CD4-positive, alpha-beta T cell (primary cell): Measurements from ENCODE around the gene GNAO1. TPM values are rescaled to one million over a fixed set of nuclear protein-coding genes. Genes with fewer than 3 reads are reported as not detected.

Experiments
- ATAC-seq: fragments of 200-7000 bp; cut with Tn5 transposase; one replicate; pipeline ENCODE4 v1.10.0; 2022; ENCODE audit warnings: mild to moderate bottlenecking; ENCODE audit not compliant: poor library complexity
- CTCF ChIA-PET: fragments of 350-600 bp; sonication (Branson Sonifier 250); formaldehyde crosslinking; loops from one replicate; lab custom pipeline; 2021; ENCODE audit warnings: antibody characterized with exemption, inconsistent platforms; lab: Charles Lee
- POLR2A ChIA-PET: fragments of 350-600 bp; sonication (Branson Sonifier 250); formaldehyde crosslinking; loops from one replicate; lab custom pipeline; 2021; ENCODE audit warnings: antibody characterized with exemption, inconsistent platforms; lab: Charles Lee
- DNase-seq, 14 experiments: peaks; one replicate each; pipeline ENCODE4 v3.0.0-alpha.2; 2013 to 2020; ENCODE audit warnings: mixed read lengths in 2 of 14
- H3K27ac ChIP-seq, 2 donors: one replicate each; pipeline versions ENCODE4 v1.5.1 to v1.7.0; 2013; ENCODE audit warnings: low read length in 2 of 2, low read depth in 1 of 2, mild to moderate bottlenecking in 1 of 2
- H3K27me3 ChIP-seq, 2 experiments: 1 replicate in 1 of 2; 2 replicates in 1 of 2; pipeline versions ENCODE4 v1.6.1 to v1.7.0; 2013; ENCODE audit warnings: low read length in 2 of 2, control low read depth in 1 of 2, mild to moderate bottlenecking in 1 of 2, moderate library complexity in 1 of 2; ENCODE audit not compliant: insufficient read depth in 2 of 2, control insufficient read depth in 1 of 2
- H3K36me3 ChIP-seq: one replicate; pipeline ENCODE4 v1.6.1; 2013; ENCODE audit warnings: low read length, control low read depth; ENCODE audit not compliant: insufficient read depth
- H3K4me1 ChIP-seq: one replicate; pipeline ENCODE4 v1.6.1; 2013; ENCODE audit warnings: low read length, control low read depth; ENCODE audit not compliant: insufficient read depth
- H3K4me3 ChIP-seq: one replicate; pipeline ENCODE4 v1.5.1; 2013; ENCODE audit warnings: mild to moderate bottlenecking, low read length, moderate library complexity
- H3K9me3 ChIP-seq, 2 experiments: 1 replicate in 1 of 2; 2 replicates in 1 of 2; pipeline versions ENCODE4 v1.6.1 to v1.7.0; 2013; ENCODE audit warnings: low read length in 2 of 2, mild to moderate bottlenecking in 2 of 2, control low read depth in 1 of 2, moderate library complexity in 1 of 2; ENCODE audit not compliant: control insufficient read depth in 1 of 2, insufficient read depth in 1 of 2
- H3K27ac Mint-ChIP-seq: one replicate; pipeline ENCODE4 v1.8.0; 2020; ENCODE audit warnings: mixed read lengths
- H3K27me3 Mint-ChIP-seq: one replicate; pipeline ENCODE4 v1.8.0; 2021; ENCODE audit warnings: mixed read lengths
- H3K36me3 Mint-ChIP-seq: one replicate; pipeline ENCODE4 v1.8.0; 2021; ENCODE audit warnings: low read depth, mixed read lengths
- H3K4me1 Mint-ChIP-seq: one replicate; pipeline ENCODE4 v1.8.0; 2021; ENCODE audit warnings: low read depth, mixed read lengths
- H3K4me3 Mint-ChIP-seq: one replicate; pipeline ENCODE4 v1.8.0; 2020; ENCODE audit warnings: mild to moderate bottlenecking, mixed read lengths
- H3K9me3 Mint-ChIP-seq: one replicate; pipeline ENCODE4 v1.8.0; 2020; ENCODE audit warnings: mixed read lengths
- CTCF ChIP-seq: fragments of 200-600 bp; IDR thresholded peaks from one replicate; pipeline ENCODE4 v1.8.0; 2022; ENCODE audit warnings: antibody characterized with exemption, mild to moderate bottlenecking
- intact Hi-C, 2 experiments: fragments of 100-400 bp; cut with DNase I in 1 of 2; cut with micrococcal nuclease in 1 of 2; formaldehyde crosslinking; loops; one replicate each; pipeline versions ENCODE4 v1.15.1 to v1.9.0; 2023 to 2025; cut with DNase I, micrococcal nuclease
- total RNA-seq, 174 experiments: library from RNA in 2 of 174; stranded (reverse) in 2 of 174; gene quantifications; one replicate each; pipeline ENCODE4 v1.2.3 and lab custom pipeline; 2021 to 2026

Gene GNAO1
- total RNA-seq, 2 experiments from 2014 or later: 7.3 to 7.9 TPM

GRCh38 chr16:56370875-56371659 is 179.8 kb downstream of the GNAO1 start:
- Histone ChIP-seq H3K4me3 (no peak overlapping the region), H3K36me3 (peaks cover 44% of the 10 kb centered on the region), H3K27ac (no peak overlapping the region), H3K4me1 (peaks cover 16% of the 10 kb centered on the region), H3K27me3 (no peaks in the 10 kb centered on the region), H3K9me3 (no peaks in the 10 kb centered on the region)
- ChIA-PET POLR2A (interaction anchor here (1.3 kb wide), 1 partner anchor 9 kb away, joined by 3 read pairs; no protein-coding TSS in a partner anchor), CTCF (interaction anchor here (0.6 kb wide), 1 partner anchor 11 kb away, joined by 4 read pairs; no protein-coding TSS in a partner anchor)
- H3K4me1 Mint-ChIP-seq: peaks cover 16% of the 10 kb centered on the region
- H3K36me3 Mint-ChIP-seq: peaks cover 81% of the 10 kb centered on the region
- intact Hi-C loops: no loop called here
- no peaks in the 10 kb centered on the region for H3K9me3 Mint-ChIP-seq
- peak overlapping the region; percentile 14 for H3K27ac Mint-ChIP-seq
- no peak for ATAC-seq
- no peak for DNase-seq
- TF ChIP-seq CTCF: no peak
- no peak overlapping the region for H3K4me3 Mint-ChIP-seq
- H3K27me3 Mint-ChIP-seq: no peaks in the 10 kb centered on the region

- Mint-ChIP-seq H3K27me3 (no peaks in the 10 kb centered on the region), H3K27ac (peak overlapping the region; percentile 25), H3K9me3 (no peaks in the 10 kb centered on the region), H3K4me1 (peaks cover 16% of the 10 kb centered on the region), H3K36me3 (peaks cover 80% of the 10 kb centered on the region), H3K4me3 (no peak overlapping the region)
- ChIA-PET POLR2A (interaction anchor here (1.3 kb wide), 1 partner anchor 10 kb away, joined by 3 read pairs; no protein-coding TSS in a partner anchor), CTCF (interaction anchor here (0.6 kb wide), 1 partner anchor 12 kb away, joined by 4 read pairs; no protein-coding TSS in a partner anchor)
- Histone ChIP-seq H3K4me3 (no peak overlapping the region), H3K9me3 (no peaks in the 10 kb centered on the region), H3K27ac (no peak overlapping the region), H3K4me1 (peaks cover 16% of the 10 kb centered on the region), H3K36me3 (peaks cover 40% of the 10 kb centered on the region), H3K27me3 (no peaks in the 10 kb centered on the region)
- DNase-seq (no peak), ATAC-seq (no peak)
- TF ChIP-seq CTCF: no peak
- intact Hi-C loops: no loop called here
These were observed 180.3 kb downstream of the GNAO1 start for GRCh38 chr16:56371660-56371937.

GRCh38 chr16:56372013-56372634 is 180.8 kb downstream of the GNAO1 start:
- Mint-ChIP-seq H3K27ac (peak overlapping the region; percentile 25), H3K4me3 (peak overlapping the region; percentile 1), H3K4me1 (peaks cover 16% of the 10 kb centered on the region), H3K27me3 (no peaks in the 10 kb centered on the region), H3K9me3 (no peaks in the 10 kb centered on the region), H3K36me3 (peaks cover 80% of the 10 kb centered on the region)
- intact Hi-C loops: no loop called here
- peaks cover 16% of the 10 kb centered on the region for H3K4me1 ChIP-seq
- DNase-seq (peak in 3 of 14 experiments; percentile 4 to 24 (median 18)), ATAC-seq (peak; percentile 82)
- no peak for TF ChIP-seq CTCF
- no peaks in the 10 kb centered on the region for H3K9me3 ChIP-seq
- no peak overlapping the region for H3K27ac ChIP-seq
- no peaks in the 10 kb centered on the region for H3K27me3 ChIP-seq
- CTCF ChIA-PET: no interaction called here
- POLR2A ChIA-PET: no interaction called here
- H3K36me3 ChIP-seq: peaks cover 35% of the 10 kb centered on the region
- no peak overlapping the region for H3K4me3 ChIP-seq
